Measurements from ENCODE around the gene DNAJB8. TPM values are rescaled to one million over a fixed set of nuclear protein-coding genes. Genes with fewer than 3 reads are reported as not detected.

Gene DNAJB8
- total RNA-seq, 1 experiment from 2014 or later, result not detected

GRCh38 chr3:128471720-128472119 is 5.0 kb upstream of the DNAJB8 start:
- Histone ChIP-seq H3K9me3 (no peaks in the 10 kb centered on the region), H3K36me3 (ENCODE audit: control insufficient read depth, insufficient read depth, low read length) (no peaks in the 10 kb centered on the region), H3K27me3 (replicated peaks; ENCODE audit: control insufficient read depth, insufficient read depth, low read length) (no peaks in the 10 kb centered on the region; the same call in 1 of the 2 replicates), H3K4me3 (ENCODE audit: low read depth, low read length) (no peak overlapping the region), H3K4me1 (no peaks in the 10 kb centered on the region)
- peaks cover 7% of the 10 kb centered on the region for H3K27me3 Mint-ChIP-seq (ENCODE audit: insufficient read depth, unreplicated experiment)
- no peaks in the 10 kb centered on the region for H3K36me3 Mint-ChIP-seq (ENCODE audit: insufficient read depth, unreplicated experiment)
- no peak for DNase-seq
- no peak for TF ChIP-seq CTCF (IDR thresholded peaks at IDR 0.05; ENCODE audit: insufficient read depth in 1 of 2, low read depth in 1 of 2, low read length in 1 of 2, severe bottlenecking in 1 of 2, unreplicated experiment in 1 of 2)
- POLR2A ChIA-PET, result no interaction called here
- H3K9me3 Mint-ChIP-seq (ENCODE audit: unreplicated experiment), result no peaks in the 10 kb centered on the region
- intact Hi-C loops (cut with micrococcal nuclease; ENCODE audit: unreplicated experiment), result no loop called here
- H3K27ac Mint-ChIP-seq (ENCODE audit: unreplicated experiment), result no peak overlapping the region
- CTCF ChIA-PET, result no interaction called here
- H3K4me3 Mint-ChIP-seq (ENCODE audit: unreplicated experiment), result no peak overlapping the region
- no peaks in the 10 kb centered on the region for H3K4me1 Mint-ChIP-seq (ENCODE audit: low read depth, unreplicated experiment)
- BruUV-seq (replicated peaks), result no TSS peak

- no TSS peak for BruUV-seq (replicated peaks)
- Histone ChIP-seq H3K4me3 (ENCODE audit: low read depth, low read length) (no peak overlapping the region), H3K36me3 (ENCODE audit: control insufficient read depth, insufficient read depth, low read length) (no peaks in the 10 kb centered on the region), H3K4me1 (no peaks in the 10 kb centered on the region), H3K27me3 (replicated peaks; ENCODE audit: control insufficient read depth, insufficient read depth, low read length) (no peaks in the 10 kb centered on the region; the same call in 1 of the 2 replicates), H3K9me3 (no peaks in the 10 kb centered on the region)
- no peak overlapping the region for H3K4me3 Mint-ChIP-seq (ENCODE audit: unreplicated experiment)
- no peak for TF ChIP-seq CTCF (IDR thresholded peaks at IDR 0.05; ENCODE audit: insufficient read depth in 1 of 2, low read depth in 1 of 2, low read length in 1 of 2, severe bottlenecking in 1 of 2, unreplicated experiment in 1 of 2)
- no peak for DNase-seq
- H3K36me3 Mint-ChIP-seq (ENCODE audit: insufficient read depth, unreplicated experiment), result no peaks in the 10 kb centered on the region
- POLR2A ChIA-PET, result no interaction called here
- no peak overlapping the region for H3K27ac Mint-ChIP-seq (ENCODE audit: unreplicated experiment)
- intact Hi-C loops (cut with micrococcal nuclease; ENCODE audit: unreplicated experiment), result no loop called here
- H3K9me3 Mint-ChIP-seq (ENCODE audit: unreplicated experiment), result no peaks in the 10 kb centered on the region
- no peaks in the 10 kb centered on the region for H3K4me1 Mint-ChIP-seq (ENCODE audit: low read depth, unreplicated experiment)
- CTCF ChIA-PET, result no interaction called here
- H3K27me3 Mint-ChIP-seq (ENCODE audit: insufficient read depth, unreplicated experiment), result peaks cover 10% of the 10 kb centered on the region
Observed at GRCh38 chr3:128471110-128471509, 4.4 kb upstream of the DNAJB8 start.

- no peaks in the 10 kb centered on the region for H3K9me3 Mint-ChIP-seq (ENCODE audit: unreplicated experiment)
- H3K4me1 Mint-ChIP-seq (ENCODE audit: low read depth, unreplicated experiment), result no peaks in the 10 kb centered on the region
- no peak overlapping the region for H3K27ac Mint-ChIP-seq (ENCODE audit: unreplicated experiment)
- intact Hi-C loops (cut with micrococcal nuclease; ENCODE audit: unreplicated experiment), result no loop called here
- no TSS peak for BruUV-seq (replicated peaks)
- H3K36me3 Mint-ChIP-seq (ENCODE audit: insufficient read depth, unreplicated experiment), result no peaks in the 10 kb centered on the region
- H3K36me3 ChIP-seq (ENCODE audit: control insufficient read depth, insufficient read depth, low read length), result no peaks in the 10 kb centered on the region
- H3K27me3 ChIP-seq (replicated peaks; ENCODE audit: control insufficient read depth, insufficient read depth, low read length), result no peaks in the 10 kb centered on the region; the same call in 1 of the 2 replicates
- H3K4me3 ChIP-seq (ENCODE audit: low read depth, low read length), result no peak overlapping the region
- no peaks in the 10 kb centered on the region for H3K9me3 ChIP-seq
- CTCF ChIA-PET, result no interaction called here
- no peak for TF ChIP-seq CTCF (IDR thresholded peaks at IDR 0.05; ENCODE audit: insufficient read depth in 1 of 2, low read depth in 1 of 2, low read length in 1 of 2, severe bottlenecking in 1 of 2, unreplicated experiment in 1 of 2)
- no peaks in the 10 kb centered on the region for H3K4me1 ChIP-seq
- H3K27me3 Mint-ChIP-seq (ENCODE audit: insufficient read depth, unreplicated experiment), result peaks cover 17% of the 10 kb centered on the region
- no peak for DNase-seq
- H3K4me3 Mint-ChIP-seq (ENCODE audit: unreplicated experiment), result no peak overlapping the region
- POLR2A ChIA-PET, result no interaction called here
Observed at GRCh38 chr3:128470134-128470899, 3.6 kb upstream of the DNAJB8 start.

All from Caco-2 (cell line).